Measurements from ENCODE around the gene JUN.

DNA sequence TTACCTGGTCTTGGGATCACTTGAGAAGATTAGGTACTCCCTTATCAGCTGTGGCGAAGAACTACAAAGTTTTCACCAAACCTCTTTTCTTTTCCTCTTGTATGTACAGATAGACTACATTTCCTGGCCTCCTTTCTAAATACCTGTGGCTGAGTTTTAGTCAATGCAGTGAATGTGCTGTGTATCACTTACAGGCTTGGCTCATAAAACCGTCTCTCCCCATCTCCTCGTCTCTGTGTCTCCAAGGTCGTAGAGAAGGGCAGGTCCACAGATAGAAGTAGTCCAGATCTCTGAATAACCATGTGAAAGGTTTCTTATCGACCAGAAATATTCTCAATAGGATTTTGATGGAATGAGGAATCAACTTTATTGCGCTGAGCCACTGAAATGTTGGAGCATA is 9.0 kb upstream of the JUN start:
- TF ChIP-seq, protein P1, sequence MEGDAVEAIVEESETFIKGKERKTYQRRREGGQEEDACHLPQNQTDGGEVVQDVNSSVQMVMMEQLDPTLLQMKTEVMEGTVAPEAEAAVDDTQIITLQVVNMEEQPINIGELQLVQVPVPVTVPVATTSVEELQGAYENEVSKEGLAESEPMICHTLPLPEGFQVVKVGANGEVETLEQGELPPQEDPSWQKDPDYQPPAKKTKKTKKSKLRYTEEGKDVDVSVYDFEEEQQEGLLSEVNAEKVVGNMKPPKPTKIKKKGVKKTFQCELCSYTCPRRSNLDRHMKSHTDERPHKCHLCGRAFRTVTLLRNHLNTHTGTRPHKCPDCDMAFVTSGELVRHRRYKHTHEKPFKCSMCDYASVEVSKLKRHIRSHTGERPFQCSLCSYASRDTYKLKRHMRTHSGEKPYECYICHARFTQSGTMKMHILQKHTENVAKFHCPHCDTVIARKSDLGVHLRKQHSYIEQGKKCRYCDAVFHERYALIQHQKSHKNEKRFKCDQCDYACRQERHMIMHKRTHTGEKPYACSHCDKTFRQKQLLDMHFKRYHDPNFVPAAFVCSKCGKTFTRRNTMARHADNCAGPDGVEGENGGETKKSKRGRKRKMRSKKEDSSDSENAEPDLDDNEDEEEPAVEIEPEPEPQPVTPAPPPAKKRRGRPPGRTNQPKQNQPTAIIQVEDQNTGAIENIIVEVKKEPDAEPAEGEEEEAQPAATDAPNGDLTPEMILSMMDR (IDR thresholded peaks at IDR 0.05) = no peak
- no peak for TF ChIP-seq POLR2A (IDR thresholded peaks at IDR 0.05)
